ENCODE results near the gene SPIRE2. TPM values are rescaled to one million over a fixed set of nuclear protein-coding genes. Genes with fewer than 3 reads are reported as not detected.
A peak's percentile ranks its signal among the peaks of the same experiment; 100 is the strongest.

Gene SPIRE2, protein sequence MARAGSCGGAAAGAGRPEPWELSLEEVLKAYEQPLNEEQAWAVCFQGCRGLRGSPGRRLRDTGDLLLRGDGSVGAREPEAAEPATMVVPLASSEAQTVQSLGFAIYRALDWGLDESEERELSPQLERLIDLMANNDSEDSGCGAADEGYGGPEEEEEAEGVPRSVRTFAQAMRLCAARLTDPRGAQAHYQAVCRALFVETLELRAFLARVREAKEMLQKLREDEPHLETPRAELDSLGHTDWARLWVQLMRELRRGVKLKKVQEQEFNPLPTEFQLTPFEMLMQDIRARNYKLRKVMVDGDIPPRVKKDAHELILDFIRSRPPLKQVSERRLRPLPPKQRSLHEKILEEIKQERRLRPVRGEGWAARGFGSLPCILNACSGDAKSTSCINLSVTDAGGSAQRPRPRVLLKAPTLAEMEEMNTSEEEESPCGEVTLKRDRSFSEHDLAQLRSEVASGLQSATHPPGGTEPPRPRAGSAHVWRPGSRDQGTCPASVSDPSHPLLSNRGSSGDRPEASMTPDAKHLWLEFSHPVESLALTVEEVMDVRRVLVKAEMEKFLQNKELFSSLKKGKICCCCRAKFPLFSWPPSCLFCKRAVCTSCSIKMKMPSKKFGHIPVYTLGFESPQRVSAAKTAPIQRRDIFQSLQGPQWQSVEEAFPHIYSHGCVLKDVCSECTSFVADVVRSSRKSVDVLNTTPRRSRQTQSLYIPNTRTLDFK
- 41.1 and 43.3 TPM in 2 replicates for polyA plus RNA-seq (2013)

GRCh38 chr16:89828199-89828869 lies at the start of gene SPIRE2:
Gene SPIRE2 (plus strand): TSS chr16:89828475. CDS start chr16:89828551, 76 bp downstream.
- Histone ChIP-seq H3K79me1 (ENCODE audit: low read length) (peaks cover 6% of the 10 kb centered on the region), H2AK5ac (ENCODE audit: low read length) (no peak within 1 kb of the TSS), H2BK12ac (ENCODE audit: low read length) (no peak within 1 kb of the TSS), H2BK5ac (ENCODE audit: low read depth, low read length, poor library complexity) (peak within 1 kb of the TSS; percentile 47), H3K27ac (ENCODE audit: low read depth, low read length) (peak within 1 kb of the TSS; percentile 71), H2BK120ac (ENCODE audit: insufficient read depth, low read length, poor library complexity) (peak within 1 kb of the TSS; percentile 46), H3K4me3 (ENCODE audit: low read depth, low read length) (peak within 1 kb of the TSS; percentile 74), H2AFZ (ENCODE audit: insufficient read depth, low read length, poor library complexity) (peak within 1 kb of the TSS; percentile 60), H3K14ac (ENCODE audit: low read length) (peak within 1 kb of the TSS; percentile 62), H3K23ac (ENCODE audit: low read length) (no peak within 1 kb of the TSS), H3K4me1 (ENCODE audit: control insufficient read depth in 1 of 2, insufficient read depth in 2 of 2, low read length in 2 of 2) (peaks cover 8 to 13% of the 10 kb centered on the region in 2 experiments), H4K12ac (ENCODE audit: low read depth, low read length) (peak within 1 kb of the TSS; percentile 61), H3K4me2 (ENCODE audit: low read length) (peak within 1 kb of the TSS; percentile 91), H3K36me3 (ENCODE audit: control insufficient read depth in 1 of 2, insufficient read depth in 2 of 2, low read length in 2 of 2) (peaks cover 5 to 7% of the 10 kb centered on the region in 2 experiments), H4K8ac (ENCODE audit: low read depth, low read length) (peak within 1 kb of the TSS; percentile 62), H3K9me3 (ENCODE audit: insufficient read depth, low read depth, low read length) (peaks cover 2% of the 10 kb centered on the region), H3K9ac (ENCODE audit: low read length) (peak within 1 kb of the TSS; percentile 74), H3K79me2 (ENCODE audit: control insufficient read depth, insufficient read depth, low read length, poor library complexity) (peaks cover 5% of the 10 kb centered on the region), H3K18ac (ENCODE audit: low read length) (peak within 1 kb of the TSS; percentile 83), H3K27me3 (ENCODE audit: insufficient read depth, low read length) (no peaks in the 10 kb centered on the region), H4K91ac (ENCODE audit: low read depth, low read length) (peak within 1 kb of the TSS; percentile 83), H3K4ac (ENCODE audit: low read depth, low read length) (no peak within 1 kb of the TSS)
- peak; percentile 76 to 89 for DNase-seq
- WGBS (ENCODE audit: extremely low coverage, insufficient coverage, insufficient read length) = no CpG with 5 or more reads among the region's 98 CpGs

- Histone ChIP-seq H2BK120ac (ENCODE audit: insufficient read depth, low read length, poor library complexity) (no peak overlapping the region), H3K18ac (ENCODE audit: low read length) (no peak overlapping the region), H2AFZ (ENCODE audit: insufficient read depth, low read length, poor library complexity) (no peak overlapping the region), H3K4me1 (ENCODE audit: control insufficient read depth in 1 of 2, insufficient read depth in 2 of 2, low read length in 2 of 2) (no peaks in the 10 kb centered on the region), H2AK5ac (ENCODE audit: low read length) (no peak overlapping the region), H4K12ac (ENCODE audit: low read depth, low read length) (no peak overlapping the region), H3K27me3 (ENCODE audit: insufficient read depth, low read length) (no peaks in the 10 kb centered on the region), H3K79me1 (ENCODE audit: low read length) (no peaks in the 10 kb centered on the region), H3K79me2 (ENCODE audit: control insufficient read depth, insufficient read depth, low read length, poor library complexity) (no peaks in the 10 kb centered on the region), H3K9me3 (ENCODE audit: insufficient read depth, low read depth, low read length) (no peaks in the 10 kb centered on the region), H3K23ac (ENCODE audit: low read length) (no peak overlapping the region), H4K91ac (ENCODE audit: low read depth, low read length) (no peak overlapping the region), H3K9ac (ENCODE audit: low read length) (no peak overlapping the region), H4K8ac (ENCODE audit: low read depth, low read length) (no peak overlapping the region), H2BK12ac (ENCODE audit: low read length) (no peak overlapping the region), H2BK5ac (ENCODE audit: low read depth, low read length, poor library complexity) (no peak overlapping the region), H3K4me2 (ENCODE audit: low read length) (no peak overlapping the region), H3K4ac (ENCODE audit: low read depth, low read length) (no peak overlapping the region), H3K14ac (ENCODE audit: low read length) (no peak overlapping the region), H3K36me3 (ENCODE audit: control insufficient read depth in 1 of 2, insufficient read depth in 2 of 2, low read length in 2 of 2) (peaks cover 50 to 55% of the 10 kb centered on the region in 2 experiments), H3K27ac (ENCODE audit: low read depth, low read length) (no peak overlapping the region), H3K4me3 (ENCODE audit: low read depth, low read length) (no peak overlapping the region)
- no CpG with 5 or more reads among the region's 13 CpGs for WGBS (ENCODE audit: extremely low coverage, insufficient coverage, insufficient read length)
- no peak for DNase-seq
Measured at GRCh38 chr16:89779231-89779908, 48.9 kb upstream of the SPIRE2 start.

DNA sequence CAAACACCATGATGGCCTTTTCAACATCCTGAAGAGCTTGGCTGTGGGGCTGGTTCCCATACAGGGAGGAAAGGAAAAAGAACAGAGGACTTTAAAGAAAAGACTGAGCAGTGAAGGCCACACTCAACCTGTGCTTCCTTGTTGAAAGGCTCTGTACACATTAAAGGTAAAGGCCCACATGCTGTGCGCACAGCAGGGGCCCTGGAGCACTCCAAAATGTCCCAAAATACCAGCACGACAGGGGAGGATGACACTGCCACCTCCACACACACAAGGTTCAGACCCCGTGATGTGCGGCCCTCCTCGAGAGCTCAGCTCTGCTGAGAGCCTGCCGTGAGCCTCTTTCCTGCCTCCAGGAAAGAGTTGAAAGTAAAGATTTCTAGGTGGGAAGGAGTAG lies 48.4 kb upstream of the SPIRE2 start:
- no peaks in the 10 kb centered on the region for H3K9me3 ChIP-seq (ENCODE audit: insufficient read depth, low read depth, low read length)
- H4K8ac ChIP-seq (ENCODE audit: low read depth, low read length) = no peak overlapping the region
- no peak overlapping the region for H2AFZ ChIP-seq (ENCODE audit: insufficient read depth, low read length, poor library complexity)
- H3K4me1 ChIP-seq (ENCODE audit: control insufficient read depth in 1 of 2, insufficient read depth in 2 of 2, low read length in 2 of 2) = no peaks in the 10 kb centered on the region
- peaks cover 53 to 58% of the 10 kb centered on the region in 2 experiments for H3K36me3 ChIP-seq (ENCODE audit: control insufficient read depth in 1 of 2, insufficient read depth in 2 of 2, low read length in 2 of 2)
- H2BK12ac ChIP-seq (ENCODE audit: low read length) = no peak overlapping the region
- no peak overlapping the region for H3K27ac ChIP-seq (ENCODE audit: low read depth, low read length)
- no peak overlapping the region for H2BK120ac ChIP-seq (ENCODE audit: insufficient read depth, low read length, poor library complexity)
- H3K4me2 ChIP-seq (ENCODE audit: low read length) = no peak overlapping the region
- DNase-seq = no peak
- H3K79me1 ChIP-seq (ENCODE audit: low read length) = no peaks in the 10 kb centered on the region
- H3K79me2 ChIP-seq (ENCODE audit: control insufficient read depth, insufficient read depth, low read length, poor library complexity) = no peaks in the 10 kb centered on the region
- H3K23ac ChIP-seq (ENCODE audit: low read length) = no peak overlapping the region
- H3K27me3 ChIP-seq (ENCODE audit: insufficient read depth, low read length) = no peaks in the 10 kb centered on the region
- no peak overlapping the region for H4K12ac ChIP-seq (ENCODE audit: low read depth, low read length)
- H2BK5ac ChIP-seq (ENCODE audit: low read depth, low read length, poor library complexity) = no peak overlapping the region
- no peak overlapping the region for H3K9ac ChIP-seq (ENCODE audit: low read length)
- no CpG with 5 or more reads among the region's 6 CpGs for WGBS (ENCODE audit: extremely low coverage, insufficient coverage, insufficient read length)
- no peak overlapping the region for H4K91ac ChIP-seq (ENCODE audit: low read depth, low read length)
- no peak overlapping the region for H3K4ac ChIP-seq (ENCODE audit: low read depth, low read length)
- H2AK5ac ChIP-seq (ENCODE audit: low read length) = no peak overlapping the region
- no peak overlapping the region for H3K14ac ChIP-seq (ENCODE audit: low read length)
- H3K18ac ChIP-seq (ENCODE audit: low read length) = no peak overlapping the region
- H3K4me3 ChIP-seq (ENCODE audit: low read depth, low read length) = no peak overlapping the region

DNA sequence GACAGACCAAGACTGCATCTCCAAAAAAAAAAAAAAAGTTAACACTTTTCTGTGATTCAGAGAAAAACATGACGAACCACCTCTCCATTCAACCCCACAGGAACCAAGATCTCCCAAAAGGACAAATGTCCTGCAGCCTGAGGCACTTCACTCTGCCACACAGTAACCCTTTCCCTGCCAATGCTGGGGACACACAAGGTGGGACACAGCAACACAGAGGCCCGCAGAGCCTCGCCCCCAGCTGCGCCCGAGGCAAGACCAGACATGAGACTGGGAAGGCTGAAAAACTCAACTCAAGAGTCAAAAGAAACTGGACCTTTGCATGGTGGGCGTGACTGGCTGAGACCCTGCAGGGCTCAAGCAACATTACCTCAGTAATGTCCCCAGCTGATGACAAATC lies 45.8 kb upstream of the SPIRE2 start:
- Histone ChIP-seq H2BK120ac (ENCODE audit: insufficient read depth, low read length, poor library complexity) (no peak overlapping the region), H3K4me2 (ENCODE audit: low read length) (no peak overlapping the region), H3K79me1 (ENCODE audit: low read length) (no peaks in the 10 kb centered on the region), H3K9me3 (ENCODE audit: insufficient read depth, low read depth, low read length) (no peaks in the 10 kb centered on the region), H4K91ac (ENCODE audit: low read depth, low read length) (no peak overlapping the region), H3K4me3 (ENCODE audit: low read depth, low read length) (no peak overlapping the region), H2BK12ac (ENCODE audit: low read length) (no peak overlapping the region), H3K23ac (ENCODE audit: low read length) (no peak overlapping the region), H3K36me3 (ENCODE audit: control insufficient read depth in 1 of 2, insufficient read depth in 2 of 2, low read length in 2 of 2) (peaks cover 51 to 54% of the 10 kb centered on the region in 2 experiments), H4K12ac (ENCODE audit: low read depth, low read length) (no peak overlapping the region), H3K9ac (ENCODE audit: low read length) (no peak overlapping the region), H3K14ac (ENCODE audit: low read length) (no peak overlapping the region), H3K79me2 (ENCODE audit: control insufficient read depth, insufficient read depth, low read length, poor library complexity) (no peaks in the 10 kb centered on the region), H3K18ac (ENCODE audit: low read length) (no peak overlapping the region), H2AK5ac (ENCODE audit: low read length) (no peak overlapping the region), H2BK5ac (ENCODE audit: low read depth, low read length, poor library complexity) (no peak overlapping the region), H3K4ac (ENCODE audit: low read depth, low read length) (no peak overlapping the region), H3K27me3 (ENCODE audit: insufficient read depth, low read length) (no peaks in the 10 kb centered on the region), H3K27ac (ENCODE audit: low read depth, low read length) (no peak overlapping the region), H4K8ac (ENCODE audit: low read depth, low read length) (no peak overlapping the region), H3K4me1 (ENCODE audit: control insufficient read depth in 1 of 2, insufficient read depth in 2 of 2, low read length in 2 of 2) (no peaks in the 10 kb centered on the region), H2AFZ (ENCODE audit: insufficient read depth, low read length, poor library complexity) (no peak overlapping the region)
- WGBS (ENCODE audit: extremely low coverage, insufficient coverage, insufficient read length) = no CpG with 5 or more reads among the region's 6 CpGs
- DNase-seq = no peak
